Astrocyte of the cerebellum (primary cell): ENCODE results near the gene TGFBI.
A peak's percentile ranks its signal among the peaks of the same experiment; 100 is the strongest.

Source experiments
- DNase-seq: peaks from one replicate; pipeline ENCODE4 v3.0.0-alpha.2; 2011; ENCODE audit warnings: low read depth
- H3K4me3 ChIP-seq: 2 replicates; pipeline ENCODE4 v1.5.1; 2011; ENCODE audit warnings: mild to moderate bottlenecking, low read depth, low read length, moderate library complexity
- CTCF ChIP-seq: IDR thresholded peaks from 2 replicates; pipeline ENCODE4 v1.5.1; 2012; ENCODE audit warnings: low read length, low read depth, moderate library complexity, mild to moderate bottlenecking; ENCODE audit errors: missing control alignments
- in situ Hi-C: cut with HindIII; loops from 2 replicates; pipeline ENCODE4 v1.10.0; 2017; ENCODE audit warnings: low sequenced_read_pairs

The TGFBI gene

DNA sequence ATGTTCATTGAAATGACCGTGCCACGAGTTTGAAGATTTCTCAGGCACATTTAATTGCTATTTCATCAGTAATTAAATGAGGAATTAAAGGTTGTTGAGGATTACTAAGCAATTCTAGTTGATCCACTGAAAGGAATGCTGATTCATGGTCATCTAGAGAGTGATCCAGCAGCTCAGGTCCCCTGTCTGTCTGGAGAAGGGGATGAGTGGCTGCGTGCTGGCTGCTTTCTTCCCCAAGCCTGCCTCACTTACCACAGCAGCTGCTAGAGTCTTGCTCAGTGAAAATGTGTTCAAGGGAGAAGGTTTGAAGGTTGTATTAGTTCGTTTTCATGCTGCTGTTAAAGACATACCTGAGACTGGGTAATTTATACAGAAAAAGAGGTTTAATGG, 7.8 kb upstream of the TGFBI start:
- no peak for TF ChIP-seq CTCF
- in situ Hi-C loops: loop anchor here (5.0 kb wide), 1 partner anchor 46 kb away; no protein-coding TSS in a partner anchor
- H3K4me3 ChIP-seq: no peak overlapping the region
- DNase-seq: no peak

GRCh38 chr5:136022965-136023364, 5.8 kb upstream of the TGFBI start:
- no peak for DNase-seq
- in situ Hi-C loops: loop anchor here (5.0 kb wide), 1 partner anchor 44 kb away; no protein-coding TSS in a partner anchor
- TF ChIP-seq CTCF: no peak
- no peak overlapping the region for H3K4me3 ChIP-seq

DNA sequence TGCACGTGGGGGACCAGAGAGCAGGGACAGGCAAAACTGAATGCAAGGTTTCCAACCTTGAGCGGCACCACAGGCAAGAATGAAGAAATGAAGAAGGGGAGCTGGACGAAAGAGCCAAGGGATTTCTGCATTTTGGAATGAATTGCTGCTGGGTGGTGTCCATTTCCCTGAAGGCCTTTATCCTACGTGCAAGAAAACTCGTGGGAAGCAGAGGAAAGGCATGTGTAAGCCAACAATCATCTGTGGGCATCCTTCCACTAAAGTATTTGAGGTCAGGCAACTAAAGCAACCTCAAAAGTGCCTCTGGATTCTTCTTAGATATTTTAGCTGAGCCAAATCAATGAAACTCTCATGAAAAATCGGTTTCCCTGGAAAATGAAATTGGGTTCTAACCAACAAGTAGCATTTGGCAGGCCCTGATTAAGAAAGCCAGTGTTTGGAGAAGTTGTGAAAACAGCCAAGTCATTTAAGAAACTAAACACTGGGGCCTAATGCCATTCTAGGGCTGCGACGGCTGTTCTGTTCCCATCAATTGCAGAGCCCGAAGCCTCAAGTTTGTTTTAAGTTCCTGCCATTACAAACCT, 4.7 kb upstream of the TGFBI start:
- peak; percentile 95 for DNase-seq

DNA sequence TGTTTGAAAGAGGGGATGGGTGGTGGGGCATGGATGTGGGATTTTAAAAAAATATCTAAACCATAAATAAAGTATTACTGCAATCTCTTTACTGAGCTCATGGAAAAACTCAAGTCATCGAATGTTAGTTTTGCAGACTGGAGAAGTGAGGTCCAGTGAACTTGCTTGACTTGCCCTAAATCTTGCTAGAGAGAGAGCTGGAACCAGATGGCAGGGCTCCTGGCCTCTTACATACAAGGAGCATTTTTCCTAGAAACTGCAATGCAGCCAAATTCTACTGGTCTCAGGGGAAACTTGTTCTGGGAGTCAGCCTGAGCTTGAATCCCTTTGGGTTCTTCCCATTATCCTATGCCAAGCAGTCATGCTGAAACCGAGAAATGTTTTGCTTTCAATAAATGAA, 2.9 kb upstream of the TGFBI start:
- TF ChIP-seq CTCF: no peak
- H3K4me3 ChIP-seq: no peak overlapping the region
- no peak for DNase-seq
- in situ Hi-C loops: no loop called here

More for the DNA sequence above, 4.7 kb upstream of the TGFBI start:
- TF ChIP-seq CTCF: no peak
- no peak overlapping the region for H3K4me3 ChIP-seq
- in situ Hi-C loops: loop anchor here (5.0 kb wide), 1 partner anchor 43 kb away; no protein-coding TSS in a partner anchor

GRCh38 chr5:136026636-136027035, 2.2 kb upstream of the TGFBI start:
- TF ChIP-seq CTCF: no peak
- in situ Hi-C loops: no loop called here
- H3K4me3 ChIP-seq: no peak overlapping the region
- DNase-seq: no peak

GRCh38 chr5:136027311-136027710, 1.5 kb upstream of the TGFBI start:
- in situ Hi-C loops: no loop called here
- DNase-seq: no peak
- TF ChIP-seq CTCF: no peak
- H3K4me3 ChIP-seq: no peak overlapping the region

- TF ChIP-seq CTCF: no peak
- peak overlapping the region; percentile 89 for H3K4me3 ChIP-seq
- DNase-seq: no peak
- in situ Hi-C loops: no loop called here
Observed at GRCh38 chr5:136028090-136028489, 698 bp upstream of the TGFBI start.
